ENCODE data around the gene COX15.
"Not testable (repeated sequence)": the region's sequence is repeated elsewhere in the genome, so short reads cannot be mapped to it uniquely, and the experiment has no call there.

COX15 gene

DNA sequence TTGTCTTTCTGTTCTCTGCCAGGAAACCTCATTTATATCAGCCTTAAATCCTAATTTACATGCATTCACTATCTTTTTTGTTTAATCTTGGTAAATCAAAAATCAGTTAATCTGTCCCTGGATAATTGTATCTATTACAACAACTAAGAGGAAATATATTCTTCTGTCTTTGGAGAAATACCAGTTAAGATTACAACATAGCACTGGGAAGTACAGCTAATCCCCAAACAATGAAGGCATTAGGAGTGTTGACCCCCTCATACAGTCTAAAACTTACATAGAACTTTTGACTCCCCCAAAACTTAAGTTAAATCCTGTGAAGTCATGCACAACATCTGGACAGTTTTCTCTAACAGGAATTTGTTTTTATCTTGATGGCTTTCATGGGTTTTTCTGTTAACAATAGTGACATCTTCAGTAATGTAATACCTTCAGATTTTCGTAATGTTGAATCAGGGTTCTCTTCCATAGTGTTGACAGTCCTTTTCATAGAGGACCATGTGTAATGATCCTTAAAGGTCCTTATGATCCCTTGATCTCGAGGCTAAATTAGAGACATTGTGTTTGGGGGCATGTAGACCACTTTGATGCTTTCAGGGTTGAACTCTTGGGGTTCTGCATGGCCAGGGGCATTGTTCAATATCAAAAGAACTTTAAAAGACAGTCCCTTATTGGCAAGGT lies 26.4 kb upstream of the COX15 start:
- TF ChIP-seq CTCF (IDR thresholded peaks at IDR 0.05; ENCODE audit: extremely low read depth, insufficient read depth, missing control alignments) = no peak
- DNase-seq (ENCODE audit: low spot score) = no peak
- in situ Hi-C loops (cut with MboI; ENCODE audit: low pct_unique_long_range_greater_than_20kb, low sequenced_read_pairs, unreplicated experiment) = no loop called here

GRCh38 chr10:99756159-99756558 lies 24.2 kb upstream of the COX15 start:
- no peak for DNase-seq (ENCODE audit: low spot score)
- no peak for TF ChIP-seq CTCF (IDR thresholded peaks at IDR 0.05; ENCODE audit: extremely low read depth, insufficient read depth, missing control alignments)
- in situ Hi-C loops (cut with MboI; ENCODE audit: low pct_unique_long_range_greater_than_20kb, low sequenced_read_pairs, unreplicated experiment) = no loop called here

DNA sequence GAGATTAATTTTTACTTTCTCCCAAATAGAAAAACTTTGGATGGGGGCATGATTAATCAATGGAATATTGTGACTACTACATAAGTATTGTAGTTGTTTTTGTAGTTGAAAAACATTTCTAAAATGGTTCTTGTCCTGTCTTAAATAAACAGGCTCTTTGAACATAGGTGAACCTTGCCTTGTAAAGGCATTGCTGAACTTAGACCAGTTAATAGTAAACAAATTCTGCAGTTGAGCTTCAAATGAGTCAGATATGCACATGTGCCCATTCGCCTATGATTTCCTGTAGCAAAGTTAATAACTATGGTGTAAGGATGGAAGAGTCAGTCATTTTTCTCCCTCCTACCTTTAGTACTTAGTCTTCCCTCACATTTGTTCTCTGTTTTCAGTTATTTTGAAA lies 22.7 kb upstream of the COX15 start:
- in situ Hi-C loops (cut with MboI; ENCODE audit: low pct_unique_long_range_greater_than_20kb, low sequenced_read_pairs, unreplicated experiment) = no loop called here
- no peak for TF ChIP-seq CTCF (IDR thresholded peaks at IDR 0.05; ENCODE audit: extremely low read depth, insufficient read depth, missing control alignments)
- DNase-seq (ENCODE audit: low spot score) = no peak

GRCh38 chr10:99750641-99751040 lies 18.7 kb upstream of the COX15 start:
- in situ Hi-C loops (cut with MboI; ENCODE audit: low pct_unique_long_range_greater_than_20kb, low sequenced_read_pairs, unreplicated experiment) = no loop called here
- no peak for TF ChIP-seq CTCF (IDR thresholded peaks at IDR 0.05; ENCODE audit: extremely low read depth, insufficient read depth, missing control alignments)
- DNase-seq (ENCODE audit: low spot score) = no peak

DNA sequence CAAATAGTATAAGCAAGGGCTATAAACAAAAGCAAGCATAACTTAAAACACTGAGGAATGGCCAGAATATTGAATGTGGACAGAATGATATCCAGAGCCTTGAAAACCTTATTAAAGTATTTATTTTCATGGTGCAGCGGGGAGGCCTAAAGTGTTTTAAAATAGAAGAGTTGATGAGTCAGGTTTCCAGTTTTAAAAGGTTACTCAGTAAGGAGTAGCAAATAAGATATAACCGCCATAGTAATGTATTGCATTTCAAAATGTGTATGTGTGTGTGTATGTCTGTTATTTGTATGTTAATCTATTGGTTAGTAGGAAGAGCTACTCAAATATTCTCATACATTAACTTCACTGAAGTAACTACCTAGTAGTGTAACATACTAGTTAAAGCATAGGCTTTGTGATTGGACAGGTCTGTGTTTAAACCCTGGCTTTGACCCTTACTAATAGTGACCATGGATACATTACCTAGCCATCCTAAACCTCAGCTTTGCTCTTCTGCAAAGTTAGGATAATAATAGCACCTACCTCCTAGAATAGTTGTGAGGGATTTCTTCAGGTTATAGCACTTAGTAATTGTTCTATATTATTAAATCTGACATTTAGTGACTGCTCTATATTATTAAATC lies 17.0 kb upstream of the COX15 start:
- no peak for DNase-seq (ENCODE audit: low spot score)
- in situ Hi-C loops (cut with MboI; ENCODE audit: low pct_unique_long_range_greater_than_20kb, low sequenced_read_pairs, unreplicated experiment) = no loop called here
- no peak for TF ChIP-seq CTCF (IDR thresholded peaks at IDR 0.05; ENCODE audit: extremely low read depth, insufficient read depth, missing control alignments)

DNA sequence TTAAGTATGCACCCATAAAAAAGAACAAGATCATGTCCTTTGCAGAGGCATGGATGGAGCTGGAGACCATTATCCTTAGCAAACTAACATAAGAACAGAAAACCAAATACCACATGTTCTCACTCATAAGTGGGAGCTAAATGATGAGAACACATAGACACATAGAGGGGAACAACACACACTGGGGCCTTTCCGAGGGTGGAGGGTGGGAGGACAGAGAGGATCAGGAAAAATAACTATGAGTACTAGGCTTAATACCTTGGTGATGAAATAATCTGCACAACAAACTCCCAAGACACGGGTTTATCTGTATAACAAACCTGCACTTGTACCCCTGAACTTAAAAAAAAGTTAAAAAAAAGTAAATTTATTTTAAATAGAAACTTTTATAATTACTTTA lies 14.2 kb upstream of the COX15 start:
- DNase-seq (ENCODE audit: low spot score); in situ Hi-C loops (cut with MboI; ENCODE audit: low pct_unique_long_range_greater_than_20kb, low sequenced_read_pairs, unreplicated experiment): not testable (repeated sequence)

GRCh38 chr10:99743841-99744240 lies 11.9 kb upstream of the COX15 start:
- in situ Hi-C loops (cut with MboI; ENCODE audit: low pct_unique_long_range_greater_than_20kb, low sequenced_read_pairs, unreplicated experiment) = no loop called here
- TF ChIP-seq CTCF (IDR thresholded peaks at IDR 0.05; ENCODE audit: extremely low read depth, insufficient read depth, missing control alignments) = no peak
- no peak for DNase-seq (ENCODE audit: low spot score)
